VCaP (cell line): Measurements from ENCODE around the gene THADA.

ENCODE experiments used
- H3K27ac ChIP-seq: fragments of 450-650 bp; 2 replicates; pipeline ENCODE4 v1.5.1; 2017
- TF ChIP-seq, protein P1 (sequence below): fragments of 450-650 bp; conservative IDR thresholded peaks from 2 replicates; pipeline ENCODE4 v1.5.1; 2017; ENCODE audit warnings: mild to moderate bottlenecking, moderate library complexity

The THADA gene

GRCh38 chr2:43585708-43586107 is 10.1 kb downstream of the THADA start:
- peak overlapping the region; percentile 65 for H3K27ac ChIP-seq
- TF ChIP-seq, protein P1, sequence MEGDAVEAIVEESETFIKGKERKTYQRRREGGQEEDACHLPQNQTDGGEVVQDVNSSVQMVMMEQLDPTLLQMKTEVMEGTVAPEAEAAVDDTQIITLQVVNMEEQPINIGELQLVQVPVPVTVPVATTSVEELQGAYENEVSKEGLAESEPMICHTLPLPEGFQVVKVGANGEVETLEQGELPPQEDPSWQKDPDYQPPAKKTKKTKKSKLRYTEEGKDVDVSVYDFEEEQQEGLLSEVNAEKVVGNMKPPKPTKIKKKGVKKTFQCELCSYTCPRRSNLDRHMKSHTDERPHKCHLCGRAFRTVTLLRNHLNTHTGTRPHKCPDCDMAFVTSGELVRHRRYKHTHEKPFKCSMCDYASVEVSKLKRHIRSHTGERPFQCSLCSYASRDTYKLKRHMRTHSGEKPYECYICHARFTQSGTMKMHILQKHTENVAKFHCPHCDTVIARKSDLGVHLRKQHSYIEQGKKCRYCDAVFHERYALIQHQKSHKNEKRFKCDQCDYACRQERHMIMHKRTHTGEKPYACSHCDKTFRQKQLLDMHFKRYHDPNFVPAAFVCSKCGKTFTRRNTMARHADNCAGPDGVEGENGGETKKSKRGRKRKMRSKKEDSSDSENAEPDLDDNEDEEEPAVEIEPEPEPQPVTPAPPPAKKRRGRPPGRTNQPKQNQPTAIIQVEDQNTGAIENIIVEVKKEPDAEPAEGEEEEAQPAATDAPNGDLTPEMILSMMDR, result no peak

DNA sequence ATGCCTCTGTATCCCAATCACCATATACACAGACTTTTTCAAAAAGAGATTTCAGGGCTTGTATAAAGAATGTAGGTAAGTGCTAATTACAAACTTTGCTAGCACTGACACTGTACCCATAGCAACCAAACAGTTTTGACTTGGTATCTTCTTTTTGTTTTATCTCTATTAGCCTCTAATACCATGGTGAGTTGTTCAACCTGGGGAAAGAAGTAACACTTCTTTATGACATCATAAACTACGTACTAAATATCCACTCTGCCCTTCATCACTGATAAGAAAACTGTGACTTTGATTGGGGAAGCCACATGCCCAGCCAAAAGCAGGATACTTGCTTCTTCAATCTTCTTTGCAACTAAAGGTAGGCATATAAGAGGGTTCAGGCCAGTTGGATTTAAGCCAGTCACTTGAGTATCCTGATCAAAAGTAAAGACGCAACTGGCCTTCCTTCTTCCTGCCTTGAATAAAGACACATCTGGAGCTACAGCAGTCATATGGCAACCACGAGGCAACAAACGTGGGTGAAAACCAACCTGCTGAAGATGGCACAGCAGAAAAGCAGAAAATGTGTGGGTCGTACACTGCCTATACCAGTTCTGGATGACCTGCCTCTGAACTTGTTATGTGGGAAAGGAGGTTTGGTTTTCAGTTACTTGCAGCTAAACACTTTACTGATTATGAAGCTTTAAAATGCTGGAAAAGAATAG is 16.4 kb downstream of the THADA start:
- TF ChIP-seq, protein P1, result no peak
- H3K27ac ChIP-seq, result no peak overlapping the region

DNA sequence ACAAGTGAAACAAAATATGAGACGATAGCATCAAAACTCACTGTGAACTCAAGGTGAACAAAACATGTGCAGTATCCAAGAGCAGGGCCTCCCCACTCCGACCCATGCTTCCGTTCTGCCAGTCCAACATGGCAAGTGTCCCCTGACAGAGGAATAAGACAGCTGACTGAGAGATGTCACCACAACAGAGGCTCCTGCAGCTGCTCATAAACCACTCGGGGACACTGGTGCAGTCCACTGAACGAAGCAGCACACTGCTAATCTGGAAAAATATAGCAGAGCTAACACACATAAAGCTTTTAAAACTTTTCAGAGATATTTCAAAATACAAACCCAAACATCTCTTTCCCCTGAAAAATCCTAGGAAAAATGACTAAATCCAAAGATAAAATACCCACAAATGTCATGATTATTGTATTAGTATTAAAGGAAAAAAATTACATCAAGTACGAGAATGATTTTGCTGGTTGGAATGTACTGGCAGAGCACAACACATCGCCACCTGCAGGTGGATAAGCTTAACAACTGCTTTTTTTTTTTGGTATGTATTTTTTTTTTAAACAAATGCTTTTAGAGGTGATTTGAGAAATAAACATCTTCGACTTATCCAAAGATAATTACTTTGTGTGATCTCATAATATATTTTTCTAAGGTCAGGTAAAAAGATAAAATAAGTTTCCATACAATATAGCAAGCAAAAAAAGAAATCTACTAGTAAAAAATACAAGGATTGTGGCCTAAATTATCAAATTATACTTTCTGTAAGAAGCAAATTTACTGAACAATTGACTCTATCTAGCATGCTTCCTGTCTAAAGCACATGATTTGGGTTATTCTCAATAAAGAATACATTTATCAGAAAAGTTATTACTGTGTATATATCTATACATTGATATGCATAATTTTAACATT is 18.6 kb downstream of the THADA start:
- TF ChIP-seq, protein P1, result peak; percentile 91
- no peak overlapping the region for H3K27ac ChIP-seq

GRCh38 chr2:43572244-43572643 is 23.6 kb downstream of the THADA start:
- TF ChIP-seq, protein P1, result no peak

DNA sequence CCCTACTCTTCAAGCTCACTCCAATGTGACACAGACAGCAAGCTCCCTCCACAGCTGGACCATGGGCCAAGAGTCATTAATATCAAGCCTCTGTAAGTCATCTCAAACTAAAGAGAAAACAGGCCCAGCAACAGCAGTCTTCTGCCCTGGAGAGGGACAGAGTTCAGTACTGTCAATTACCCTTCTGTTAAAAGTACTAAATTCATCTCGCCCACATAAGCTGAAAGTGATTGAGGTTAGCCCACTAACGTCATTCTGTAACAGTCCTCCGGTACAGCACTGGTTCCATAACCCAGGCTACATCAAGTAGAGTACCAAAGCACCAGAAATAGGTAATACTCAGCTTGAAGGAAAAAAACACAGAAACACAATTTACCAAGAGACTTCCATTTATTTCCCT is 25.9 kb downstream of the THADA start:
- H3K27ac ChIP-seq, result no peak overlapping the region
- TF ChIP-seq, protein P1, result no peak

More at GRCh38 chr2:43572244-43572643, 23.6 kb downstream of the THADA start:
- no peak overlapping the region for H3K27ac ChIP-seq

DNA sequence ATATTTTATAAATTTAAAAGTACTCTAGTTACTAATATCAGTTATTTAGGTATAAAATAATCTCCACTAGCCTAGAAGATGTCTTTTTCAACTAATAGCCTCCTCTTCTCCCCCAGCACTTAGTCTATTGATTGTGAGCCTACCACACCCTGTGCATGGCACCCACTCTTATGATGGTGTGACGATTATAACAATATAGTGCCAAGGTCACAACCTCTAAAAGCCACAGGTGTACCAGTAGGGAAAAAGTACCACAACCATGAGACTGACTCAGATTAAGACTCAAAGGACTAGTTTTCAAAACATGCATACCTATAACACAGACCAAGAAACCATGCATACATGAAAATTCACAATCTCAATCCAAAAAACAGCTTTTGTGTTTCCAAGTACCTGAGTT is 27.6 kb downstream of the THADA start:
- TF ChIP-seq, protein P1, result no peak
- no peak overlapping the region for H3K27ac ChIP-seq

DNA sequence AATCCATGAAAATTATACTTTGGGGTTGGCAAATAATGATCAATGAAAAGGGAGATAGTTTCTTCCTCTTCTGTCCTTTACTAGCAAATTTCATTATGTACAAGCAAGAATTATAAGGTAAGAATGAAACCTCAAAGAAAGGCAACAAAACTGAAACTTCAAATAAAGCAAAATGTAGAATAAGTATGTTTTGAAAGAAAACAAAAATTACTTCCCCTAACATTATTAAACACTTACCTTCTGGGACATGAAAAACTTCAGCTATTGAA is 29.4 kb downstream of the THADA start:
- TF ChIP-seq, protein P1, result no peak
- H3K27ac ChIP-seq, result no peak overlapping the region
